Measurements from ENCODE around the gene METRNL. TPM values are rescaled to one million over a fixed set of nuclear protein-coding genes. Genes with fewer than 3 reads are reported as not detected.

METRNL gene
- total RNA-seq, 1 donor from 2014 or later = 47.1 TPM

- H3K27ac Mint-ChIP-seq (ENCODE audit: unreplicated experiment) = no peak overlapping the region
- peaks cover 3% of the 10 kb centered on the region for H3K9me3 Mint-ChIP-seq (ENCODE audit: unreplicated experiment)
- H3K36me3 Mint-ChIP-seq (ENCODE audit: unreplicated experiment) = no peaks in the 10 kb centered on the region
- H3K4me3 Mint-ChIP-seq (ENCODE audit: unreplicated experiment) = no peak overlapping the region
- DNase-seq = no peak
- peaks cover 13% of the 10 kb centered on the region for H3K27me3 Mint-ChIP-seq (ENCODE audit: unreplicated experiment)
- H3K4me1 Mint-ChIP-seq (ENCODE audit: low read depth, unreplicated experiment) = peaks cover 7% of the 10 kb centered on the region
- TF ChIP-seq, protein P1, sequence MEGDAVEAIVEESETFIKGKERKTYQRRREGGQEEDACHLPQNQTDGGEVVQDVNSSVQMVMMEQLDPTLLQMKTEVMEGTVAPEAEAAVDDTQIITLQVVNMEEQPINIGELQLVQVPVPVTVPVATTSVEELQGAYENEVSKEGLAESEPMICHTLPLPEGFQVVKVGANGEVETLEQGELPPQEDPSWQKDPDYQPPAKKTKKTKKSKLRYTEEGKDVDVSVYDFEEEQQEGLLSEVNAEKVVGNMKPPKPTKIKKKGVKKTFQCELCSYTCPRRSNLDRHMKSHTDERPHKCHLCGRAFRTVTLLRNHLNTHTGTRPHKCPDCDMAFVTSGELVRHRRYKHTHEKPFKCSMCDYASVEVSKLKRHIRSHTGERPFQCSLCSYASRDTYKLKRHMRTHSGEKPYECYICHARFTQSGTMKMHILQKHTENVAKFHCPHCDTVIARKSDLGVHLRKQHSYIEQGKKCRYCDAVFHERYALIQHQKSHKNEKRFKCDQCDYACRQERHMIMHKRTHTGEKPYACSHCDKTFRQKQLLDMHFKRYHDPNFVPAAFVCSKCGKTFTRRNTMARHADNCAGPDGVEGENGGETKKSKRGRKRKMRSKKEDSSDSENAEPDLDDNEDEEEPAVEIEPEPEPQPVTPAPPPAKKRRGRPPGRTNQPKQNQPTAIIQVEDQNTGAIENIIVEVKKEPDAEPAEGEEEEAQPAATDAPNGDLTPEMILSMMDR (IDR thresholded peaks at IDR 0.05; ENCODE audit: partially characterized antibody, unreplicated experiment) = no peak
Observed at GRCh38 chr17:83072600-83073358, 6.6 kb upstream of the METRNL start.

DNA sequence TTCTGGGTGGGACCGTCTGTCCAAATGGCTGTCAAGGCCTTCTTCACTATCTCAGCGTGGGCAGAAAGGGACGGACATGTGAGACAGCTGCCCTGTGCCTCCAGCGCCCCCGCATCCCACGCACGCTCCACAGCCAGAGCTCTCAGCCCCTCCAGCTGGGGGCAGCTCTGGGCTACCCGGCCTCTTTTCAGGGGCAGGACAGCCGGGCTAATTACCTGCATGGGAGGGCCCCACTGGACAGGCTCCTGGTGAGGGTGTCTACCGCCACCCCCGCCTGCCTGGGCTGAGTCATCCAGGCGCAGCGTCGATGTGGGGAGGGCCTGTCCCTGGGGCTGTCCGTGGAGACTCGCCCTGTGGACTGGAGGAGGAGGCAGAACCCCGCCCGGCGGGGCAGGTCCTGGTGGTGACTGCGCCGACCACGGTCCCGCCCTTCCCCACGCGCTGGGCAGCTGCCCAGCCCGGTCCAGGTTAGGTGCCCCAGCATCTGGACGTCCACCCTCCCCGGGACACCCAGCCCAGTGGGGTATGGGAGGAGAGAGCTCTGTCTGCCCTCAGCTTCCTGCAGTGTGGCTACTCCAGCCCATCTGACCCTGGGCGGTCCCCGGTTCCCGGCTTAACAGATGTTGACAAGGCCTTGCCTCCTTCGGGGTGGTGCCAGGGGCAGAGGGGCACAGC lies 5.9 kb upstream of the METRNL start:
- Mint-ChIP-seq H3K36me3 (ENCODE audit: unreplicated experiment) (no peaks in the 10 kb centered on the region), H3K4me1 (ENCODE audit: low read depth, unreplicated experiment) (peaks cover 7% of the 10 kb centered on the region), H3K4me3 (ENCODE audit: unreplicated experiment) (no peak overlapping the region), H3K27ac (ENCODE audit: unreplicated experiment) (no peak overlapping the region), H3K9me3 (ENCODE audit: unreplicated experiment) (peaks cover 5% of the 10 kb centered on the region), H3K27me3 (ENCODE audit: unreplicated experiment) (peaks cover 16% of the 10 kb centered on the region)
- no peak for DNase-seq
- TF ChIP-seq, protein P1 (IDR thresholded peaks at IDR 0.05; ENCODE audit: partially characterized antibody, unreplicated experiment) = no peak

- no peak for DNase-seq
- Mint-ChIP-seq H3K27ac (ENCODE audit: unreplicated experiment) (no peak overlapping the region), H3K27me3 (ENCODE audit: unreplicated experiment) (peaks cover 13% of the 10 kb centered on the region), H3K4me3 (ENCODE audit: unreplicated experiment) (no peak overlapping the region), H3K36me3 (ENCODE audit: unreplicated experiment) (no peaks in the 10 kb centered on the region), H3K9me3 (ENCODE audit: unreplicated experiment) (peaks cover 5% of the 10 kb centered on the region), H3K4me1 (ENCODE audit: low read depth, unreplicated experiment) (peaks cover 7% of the 10 kb centered on the region)
- TF ChIP-seq, protein P1 (IDR thresholded peaks at IDR 0.05; ENCODE audit: partially characterized antibody, unreplicated experiment) = no peak
Observed at GRCh38 chr17:83074486-83075223, 4.8 kb upstream of the METRNL start.

GRCh38 chr17:83075270-83075880 lies 4.0 kb upstream of the METRNL start:
- H3K36me3 Mint-ChIP-seq (ENCODE audit: unreplicated experiment) = no peaks in the 10 kb centered on the region
- TF ChIP-seq, protein P1 (IDR thresholded peaks at IDR 0.05; ENCODE audit: partially characterized antibody, unreplicated experiment) = no peak
- no peak overlapping the region for H3K27ac Mint-ChIP-seq (ENCODE audit: unreplicated experiment)
- H3K4me3 Mint-ChIP-seq (ENCODE audit: unreplicated experiment) = no peak overlapping the region
- H3K4me1 Mint-ChIP-seq (ENCODE audit: low read depth, unreplicated experiment) = peaks cover 7% of the 10 kb centered on the region
- H3K27me3 Mint-ChIP-seq (ENCODE audit: unreplicated experiment) = peaks cover 13% of the 10 kb centered on the region
- DNase-seq = no peak
- peaks cover 5% of the 10 kb centered on the region for H3K9me3 Mint-ChIP-seq (ENCODE audit: unreplicated experiment)

All from glutamatergic neuron (in vitro differentiated cells).